Activated CD4-positive, alpha-beta T cell treated with anti-CD3 and anti-CD28 coated beads for 36 hours (primary cell): Measurements from ENCODE around the gene ASIP. TPM values are rescaled to one million over a fixed set of nuclear protein-coding genes. Genes with fewer than 3 reads are reported as not detected.
"Not testable (repeated sequence)": the region's sequence is repeated elsewhere in the genome, so short reads cannot be mapped to it uniquely, and the experiment has no call there.

Experiments used
- ATAC-seq: fragments of 200-7000 bp; cut with Tn5 transposase; one replicate; pipeline ENCODE4 v1.10.0; 2021; ENCODE audit warnings: mild to moderate bottlenecking, moderate library complexity
- CTCF ChIA-PET: fragments of 350-600 bp; sonication (Branson Sonifier 250); formaldehyde crosslinking; loops from one replicate; lab custom pipeline; 2021; ENCODE audit warnings: antibody characterized with exemption; lab: Charles Lee
- POLR2A ChIA-PET: fragments of 350-600 bp; sonication (Branson Sonifier 250); formaldehyde crosslinking; loops from one replicate; lab custom pipeline; 2021; ENCODE audit warnings: antibody characterized with exemption, inconsistent platforms; lab: Charles Lee
- DNase-seq: peaks from one replicate; pipeline ENCODE4 v3.0.0-alpha.2; 2020
- H3K27ac Mint-ChIP-seq: one replicate; pipeline ENCODE4 v1.8.0; 2021; ENCODE audit warnings: mixed read lengths
- H3K27me3 Mint-ChIP-seq: one replicate; pipeline ENCODE4 v1.8.0; 2021; ENCODE audit warnings: mixed read lengths
- H3K36me3 Mint-ChIP-seq: one replicate; pipeline ENCODE4 v1.8.0; 2021; ENCODE audit warnings: low read depth, mixed read lengths
- H3K4me1 Mint-ChIP-seq: one replicate; pipeline ENCODE4 v1.8.0; 2021; ENCODE audit warnings: mixed read lengths
- H3K4me3 Mint-ChIP-seq: one replicate; pipeline ENCODE4 v1.8.0; 2021; ENCODE audit warnings: mild to moderate bottlenecking, moderate library complexity, mixed read lengths
- H3K9me3 Mint-ChIP-seq: one replicate; pipeline ENCODE4 v1.8.0; 2021; ENCODE audit warnings: low read depth, mixed read lengths
- intact Hi-C, 2 experiments: fragments of 100-400 bp; cut with DNase I in 1 of 2; cut with micrococcal nuclease in 1 of 2; formaldehyde crosslinking; loops; one replicate each; pipeline versions ENCODE4 v1.14.2 to v1.15.1; 2022 to 2024; cut with DNase I, micrococcal nuclease
- total RNA-seq, 2 experiments: library from RNA; stranded (reverse); gene quantifications; one replicate each; pipeline ENCODE4 v1.2.3, GENCODE V29; 2021

Gene ASIP
- total RNA-seq = not detected

- Mint-ChIP-seq H3K4me3 (no peak within 1 kb of the TSS), H3K4me1 (peaks cover 19% of the 10 kb centered on the region), H3K9me3 (peaks cover 10% of the 10 kb centered on the region), H3K27me3 (no peaks in the 10 kb centered on the region), H3K27ac (peak within 1 kb of the TSS; percentile 5), H3K36me3 (no peaks in the 10 kb centered on the region)
- peak; percentile 26 for DNase-seq
- CTCF ChIA-PET = interaction anchor here (0.7 to 1.5 kb wide), 6 partner anchors 9 to 105 kb away, joined by 3 to 5 read pairs (median 3); no protein-coding TSS in a partner anchor
- intact Hi-C loops = no loop called here
- peak; percentile 68 for ATAC-seq
- POLR2A ChIA-PET = interaction anchor here (0.6 kb wide), 1 partner anchor 539 kb away, joined by 6 read pairs; no protein-coding TSS in a partner anchor
Observed at GRCh38 chr20:34240693-34241615, at the start of gene ASIP. TSS of gene ASIP (plus strand) at chr20:34241423. CDS start at chr20:34260375, 18,952 bp downstream.

- no peaks in the 10 kb centered on the region for H3K36me3 Mint-ChIP-seq
- ATAC-seq = no peak
- H3K4me1 Mint-ChIP-seq = no peaks in the 10 kb centered on the region
- peaks cover 6% of the 10 kb centered on the region for H3K27me3 Mint-ChIP-seq
- intact Hi-C loops = loop anchor here in 1 of 2 experiments (5.0 kb wide), 1 partner anchor 59 kb away; no protein-coding TSS in a partner anchor
- ChIA-PET CTCF (interaction anchor here (0.6 to 0.7 kb wide), 2 partner anchors 18 to 22 kb away, joined by 3 to 4 read pairs; no protein-coding TSS in a partner anchor), POLR2A (no interaction called here)
- no peak overlapping the region for H3K27ac Mint-ChIP-seq
- DNase-seq = no peak
- no peaks in the 10 kb centered on the region for H3K9me3 Mint-ChIP-seq
- no peak overlapping the region for H3K4me3 Mint-ChIP-seq
Observed at GRCh38 chr20:34193051-34193450, 48.2 kb upstream of the ASIP start.

- ChIA-PET POLR2A (no interaction called here), CTCF (no interaction called here)
- Mint-ChIP-seq H3K27ac (no peak overlapping the region), H3K9me3 (no peaks in the 10 kb centered on the region), H3K4me1 (no peaks in the 10 kb centered on the region), H3K4me3 (no peak overlapping the region), H3K27me3 (peaks cover 3% of the 10 kb centered on the region), H3K36me3 (no peaks in the 10 kb centered on the region)
- DNase-seq = no peak
- no peak for ATAC-seq
- intact Hi-C loops = no loop called here
Observed at GRCh38 chr20:34199183-34199582, 42.0 kb upstream of the ASIP start.

- intact Hi-C loops = no loop called here
- H3K4me3 Mint-ChIP-seq = no peak overlapping the region
- no peaks in the 10 kb centered on the region for H3K36me3 Mint-ChIP-seq
- ATAC-seq (no peak), DNase-seq (no peak)
- CTCF ChIA-PET = interaction anchor here (0.6 kb wide), 1 partner anchor 111 kb away, joined by 3 read pairs; no protein-coding TSS in a partner anchor
- POLR2A ChIA-PET = interaction anchor here (0.6 kb wide), 1 partner anchor 286 kb away, joined by 4 read pairs; no protein-coding TSS in a partner anchor
- no peaks in the 10 kb centered on the region for H3K9me3 Mint-ChIP-seq
- H3K4me1 Mint-ChIP-seq = peaks cover under 1% of the 10 kb centered on the region
- H3K27ac Mint-ChIP-seq = no peak overlapping the region
- peaks cover 2% of the 10 kb centered on the region for H3K27me3 Mint-ChIP-seq
Observed at GRCh38 chr20:34200023-34200422, 41.2 kb upstream of the ASIP start.

GRCh38 chr20:34201531-34201930 is 39.7 kb upstream of the ASIP start:
- H3K27me3 Mint-ChIP-seq = peaks cover 5% of the 10 kb centered on the region
- no peaks in the 10 kb centered on the region for H3K36me3 Mint-ChIP-seq
- CTCF ChIA-PET = interaction anchor here (1.7 kb wide), 1 partner anchor 111 kb away, joined by 3 read pairs; no protein-coding TSS in a partner anchor
- peaks cover 2% of the 10 kb centered on the region for H3K9me3 Mint-ChIP-seq
- peaks cover 4% of the 10 kb centered on the region for H3K4me1 Mint-ChIP-seq
- intact Hi-C loops = no loop called here
- H3K4me3 Mint-ChIP-seq = no peak overlapping the region
- no peak for DNase-seq
- H3K27ac Mint-ChIP-seq = no peak overlapping the region
- POLR2A ChIA-PET = no interaction called here
- ATAC-seq = no peak

- ChIA-PET POLR2A (interaction anchor here (0.7 kb wide), 1 partner anchor 131 kb away, joined by 3 read pairs; no protein-coding TSS in a partner anchor), CTCF (interaction anchor here (0.6 to 0.7 kb wide), 4 partner anchors 28 to 1683 kb away, joined by 3 to 4 read pairs (median 3); no protein-coding TSS in a partner anchor)
- DNase-seq (peak; percentile 50), ATAC-seq (peak; percentile 61)
- H3K27ac Mint-ChIP-seq, intact Hi-C loops, H3K4me1 Mint-ChIP-seq, H3K27me3 Mint-ChIP-seq, H3K9me3 Mint-ChIP-seq, H3K36me3 Mint-ChIP-seq: not testable (repeated sequence)
- peak overlapping the region; percentile 69 for H3K4me3 Mint-ChIP-seq
Observed at GRCh38 chr20:34205172-34205880, 35.9 kb upstream of the ASIP start.

GRCh38 chr20:34209111-34209510 is 32.1 kb upstream of the ASIP start:
- H3K9me3 Mint-ChIP-seq = peaks cover 4% of the 10 kb centered on the region
- intact Hi-C loops = no loop called here
- no peak for ATAC-seq
- no peak overlapping the region for H3K27ac Mint-ChIP-seq
- ChIA-PET POLR2A (no interaction called here), CTCF (no interaction called here)
- no peak for DNase-seq
- no peaks in the 10 kb centered on the region for H3K36me3 Mint-ChIP-seq
- H3K4me1 Mint-ChIP-seq = peaks cover 4% of the 10 kb centered on the region
- H3K27me3 Mint-ChIP-seq = peaks cover 7% of the 10 kb centered on the region
- no peak overlapping the region for H3K4me3 Mint-ChIP-seq

- POLR2A ChIA-PET = no interaction called here
- H3K9me3 Mint-ChIP-seq = peaks cover 4% of the 10 kb centered on the region
- no peaks in the 10 kb centered on the region for H3K36me3 Mint-ChIP-seq
- H3K27me3 Mint-ChIP-seq = peaks cover 7% of the 10 kb centered on the region
- no peak for DNase-seq
- intact Hi-C loops = no loop called here
- ATAC-seq = no peak
- peaks cover 2% of the 10 kb centered on the region for H3K4me1 Mint-ChIP-seq
- no peak overlapping the region for H3K27ac Mint-ChIP-seq
- no peak overlapping the region for H3K4me3 Mint-ChIP-seq
- CTCF ChIA-PET = interaction anchor here (0.6 kb wide), 3 partner anchors 80 to 434 kb away, joined by 3 read pairs; no protein-coding TSS in a partner anchor
Observed at GRCh38 chr20:34210271-34210670, 31.0 kb upstream of the ASIP start.

GRCh38 chr20:34211591-34211990 is 29.6 kb upstream of the ASIP start:
- peaks cover 6% of the 10 kb centered on the region for H3K4me1 Mint-ChIP-seq
- POLR2A ChIA-PET = no interaction called here
- no peaks in the 10 kb centered on the region for H3K36me3 Mint-ChIP-seq

GRCh38 chr20:34213213-34213612 is 28.0 kb upstream of the ASIP start:
- peaks cover 8% of the 10 kb centered on the region for H3K4me1 Mint-ChIP-seq
- DNase-seq (no peak), ATAC-seq (peak; percentile 28)
- H3K4me3 Mint-ChIP-seq = no peak overlapping the region
- H3K36me3 Mint-ChIP-seq = no peaks in the 10 kb centered on the region
- peaks cover 2% of the 10 kb centered on the region for H3K9me3 Mint-ChIP-seq
- no peak overlapping the region for H3K27ac Mint-ChIP-seq
- peaks cover 10% of the 10 kb centered on the region for H3K27me3 Mint-ChIP-seq
- CTCF ChIA-PET = no interaction called here
- intact Hi-C loops = no loop called here
- POLR2A ChIA-PET = no interaction called here

More at GRCh38 chr20:34211591-34211990, 29.6 kb upstream of the ASIP start:
- CTCF ChIA-PET = no interaction called here
- intact Hi-C loops = no loop called here
- no peak overlapping the region for H3K27ac Mint-ChIP-seq
- peaks cover 2% of the 10 kb centered on the region for H3K9me3 Mint-ChIP-seq
- no peak overlapping the region for H3K4me3 Mint-ChIP-seq
- H3K27me3 Mint-ChIP-seq = peaks cover 6% of the 10 kb centered on the region
- ATAC-seq (no peak), DNase-seq (no peak)
